ENCODE measurements around the gene CLSTN3. TPM values are rescaled to one million over a fixed set of nuclear protein-coding genes. Genes with fewer than 3 reads are reported as not detected.

Gene CLSTN3
- total and polyA plus RNA-seq, 2 experiments from 2014 or later = 5.0 to 46.9 TPM

GRCh38 chr12:7101694-7102131, 28.5 kb upstream of the CLSTN3 start:
- no peak overlapping the region for H2AFZ ChIP-seq
- no peaks in the 10 kb centered on the region; the same call in none of the 2 replicates for H4K20me1 ChIP-seq (replicated peaks; ENCODE audit: insufficient read depth)
- no peak for TF ChIP-seq JUNB (IDR thresholded peaks at IDR 0.05; ENCODE audit: unreplicated experiment)
- TF ChIP-seq CTCF (conservative IDR thresholded peaks at IDR 0.05; ENCODE audit: low read depth in 2 of 2) = no peak
- no peak for TF ChIP-seq STAT1 (IDR thresholded peaks at IDR 0.05; ENCODE audit: unreplicated experiment)
- TF ChIP-seq EZH2 (IDR thresholded peaks at IDR 0.05; ENCODE audit: low read depth, unreplicated experiment) = no peak
- no peak for TF ChIP-seq POLR2AphosphoS5 (IDR thresholded peaks at IDR 0.05; ENCODE audit: low read depth)
- TF ChIP-seq NANOG (IDR thresholded peaks at IDR 0.05; ENCODE audit: borderline replicate concordance) = no peak
- TF ChIP-seq ETS1 (IDR thresholded peaks at IDR 0.05) = no peak
- TF ChIP-seq ZNF331 (CRISPR knock-in tag; IDR thresholded peaks at IDR 0.05; ENCODE audit: low read depth) = no peak
- TF ChIP-seq EZH2phosphoT487 (IDR thresholded peaks at IDR 0.05; ENCODE audit: unreplicated experiment) = no peak
- TF ChIP-seq ZNF462 (CRISPR knock-in tag; IDR thresholded peaks at IDR 0.05) = no peak
- TF ChIP-seq CREB1 (CRISPR knock-in tag; IDR thresholded peaks at IDR 0.05; ENCODE audit: low read depth) = no peak
- no peak for TF ChIP-seq ZNF114 (CRISPR knock-in tag; IDR thresholded peaks at IDR 0.05)
- TF ChIP-seq REST (IDR thresholded peaks at IDR 0.05; ENCODE audit: unreplicated experiment) = no peak
- Mint-ChIP-seq H3K36me3 (ENCODE audit: low read depth) (peaks cover 31% of the 10 kb centered on the region), H3K27me3 (ENCODE audit: insufficient read depth, low read depth, poor library complexity) (peaks cover 6% of the 10 kb centered on the region), H3K4me3 (no peak overlapping the region), H3K4me1 (peaks cover 4% of the 10 kb centered on the region; the same call in 1 of the 3 replicates), H3K9me3 (peaks cover 13% of the 10 kb centered on the region; the same call in 2 of the 3 replicates), H3K27ac (no peak overlapping the region)
- no peaks in the 10 kb centered on the region for H3K9me2 ChIP-seq (ENCODE audit: insufficient read depth)
- H3F3A ChIP-seq (replicated peaks; ENCODE audit: low read depth) = no peaks in the 10 kb centered on the region
- ATAC-seq (peak; percentile 29; the same call in 1 of the 3 replicates), DNase-seq (ENCODE audit: low spot score) (peak; percentile 20)
- H3K27ac ChIP-seq (ENCODE audit: low read depth) = no peak overlapping the region
- no peaks in the 10 kb centered on the region for H3K4me1 ChIP-seq (ENCODE audit: insufficient read depth)
- H3K36me3 ChIP-seq (ENCODE audit: insufficient read depth) = no peaks in the 10 kb centered on the region
- no peak overlapping the region for H3K4me3 ChIP-seq
- 0 out of 2 replicates have a peak, but pooled peaks cover 9% of the 10 kb centered on the region for H3K79me2 ChIP-seq (replicated peaks; ENCODE audit: insufficient read depth)
- H3K4me2 ChIP-seq = no peak overlapping the region
- H3K27me3 ChIP-seq (ENCODE audit: insufficient read depth) = no peaks in the 10 kb centered on the region
